GM18868 (cell line): ENCODE measurements around the gene CNPY4.
"Not testable (repeated sequence)": the region's sequence is repeated elsewhere in the genome, so short reads cannot be mapped to it uniquely, and the experiment has no call there.

ENCODE experiments used
- ATAC-seq: cut with Tn5 transposase; IDR thresholded peaks from one replicate; pipeline ENCODE4 v1.9.1; 2021; ENCODE audit warnings: mild to moderate bottlenecking, moderate library complexity; ENCODE audit not compliant: unreplicated experiment

The CNPY4 gene

GRCh38 chr7:100118388-100119071 lies 904 bp upstream of the CNPY4 start:
- no peak for ATAC-seq

GRCh38 chr7:100119970-100120732 lies 717 bp downstream of the CNPY4 start:
- ATAC-seq = peak; percentile 39

- no peak for ATAC-seq
Measured at GRCh38 chr7:100120733-100121036, 1.3 kb downstream of the CNPY4 start.

- no peak for ATAC-seq
Measured at GRCh38 chr7:100122067-100122466, 2.6 kb downstream of the CNPY4 start.

- no peak for ATAC-seq
Measured at GRCh38 chr7:100122568-100122967, 3.1 kb downstream of the CNPY4 start.

GRCh38 chr7:100124301-100125230 lies 5.1 kb downstream of the CNPY4 start:
- ATAC-seq = no peak

GRCh38 chr7:100126239-100126930 lies 7.0 kb downstream of the CNPY4 start:
- ATAC-seq = no peak

GRCh38 chr7:100126931-100127865 lies 7.8 kb downstream of the CNPY4 start, which contains the start of gene MBLAC1:
Gene MBLAC1, plus strand, starts transcription at chr7:100126967. Its CDS starts 429 bp downstream, at chr7:100127396.
- ATAC-seq = peak; percentile 61

GRCh38 chr7:100127866-100128636 lies 8.6 kb downstream of the CNPY4 start:
- ATAC-seq = peak; percentile 10

GRCh38 chr7:100128637-100128963 lies 9.2 kb downstream of the CNPY4 start:
- ATAC-seq = no peak

- ATAC-seq = not testable (repeated sequence)
Measured at GRCh38 chr7:100130220-100130607, 10.8 kb downstream of the CNPY4 start.

- ATAC-seq = no peak
Measured at GRCh38 chr7:100130608-100131453, 11.4 kb downstream of the CNPY4 start.

GRCh38 chr7:100132126-100132525 lies 12.7 kb downstream of the CNPY4 start:
- no peak for ATAC-seq

GRCh38 chr7:100132697-100133151 lies 13.3 kb downstream of the CNPY4 start:
- ATAC-seq = peak; percentile 50

- ATAC-seq = no peak
Measured at GRCh38 chr7:100137851-100138760, 18.7 kb downstream of the CNPY4 start.

- ATAC-seq = no peak
Measured at GRCh38 chr7:100141555-100141949, 22.1 kb downstream of the CNPY4 start.

- ATAC-seq = no peak
Measured at GRCh38 chr7:100142461-100142860, 23.0 kb downstream of the CNPY4 start.
